Upper lobe of right lung (tissue), 1 donor: ENCODE results near the gene GPC5. TPM values are rescaled to one million over a fixed set of nuclear protein-coding genes. Genes with fewer than 3 reads are reported as not detected.

Experiments used
- ATAC-seq: fragments of 200-7000 bp; cut with Tn5 transposase; one replicate; pipeline ENCODE4 v1.9.1; 2020; ENCODE audit warnings: mild to moderate bottlenecking, moderate library complexity
- DNase-seq: peaks from one replicate; pipeline ENCODE4 v3.0.0-alpha.2; 2020
- H3K27ac ChIP-seq: fragments of 200-600 bp; one replicate; pipeline ENCODE4 v1.8.0; 2022
- H3K27me3 ChIP-seq: fragments of 200-600 bp; one replicate; pipeline ENCODE4 v1.8.0; 2022; ENCODE audit warnings: mild to moderate bottlenecking
- H3K36me3 ChIP-seq: fragments of 200-600 bp; one replicate; pipeline ENCODE4 v1.8.0; 2022
- H3K4me1 ChIP-seq: fragments of 200-600 bp; one replicate; pipeline ENCODE4 v1.8.0; 2022
- H3K4me3 ChIP-seq: fragments of 200-600 bp; one replicate; pipeline ENCODE4 v1.8.0; 2022; ENCODE audit warnings: mild to moderate bottlenecking
- H3K9me3 ChIP-seq: fragments of 200-600 bp; one replicate; pipeline ENCODE4 v1.8.0; 2022
- intact Hi-C: fragments of 100-400 bp; cut with DNase I; formaldehyde crosslinking; loops from one replicate; pipeline ENCODE4 v1.11.0; 2022
- total RNA-seq: library from RNA; stranded (reverse); fragmentation: NEBNext Ultra II Directional; extraction: Animal tissue kit (Norgen Biotek cat#: 25700); gene quantifications from one replicate; pipeline ENCODE4 v1.2.1, GENCODE V29; 2021
- TF ChIP-seq, protein P1 (sequence below): fragments of 200-600 bp; IDR thresholded peaks from one replicate; pipeline ENCODE4 v1.8.0; 2022; ENCODE audit warnings: antibody characterized with exemption
- donor health status: DM: no; HTN: yes; CAD: no; lungs with severe emphysema.

The GPC5 gene
- total RNA-seq, 1 donor from 2014 or later, result 8.1 TPM

DNA sequence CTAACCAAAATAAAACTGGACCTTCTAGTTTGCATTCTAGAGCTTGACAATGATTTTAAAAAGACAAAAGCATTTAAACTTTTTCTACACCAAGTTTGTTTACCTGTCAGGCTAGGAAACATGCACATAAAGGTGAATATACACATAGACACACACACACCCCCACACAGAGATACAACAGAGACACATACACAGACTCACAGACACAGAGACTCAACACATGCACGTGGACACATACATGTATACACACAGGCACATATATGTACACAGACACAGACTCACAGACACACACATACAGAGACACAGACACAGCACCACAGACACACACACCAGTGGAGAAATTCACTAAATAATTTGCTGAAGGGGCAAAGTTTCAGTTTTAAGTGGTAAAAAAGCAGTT is 155.7 kb downstream of the GPC5 start:
- ATAC-seq, result no peak
- Histone ChIP-seq H3K4me1 (no peaks in the 10 kb centered on the region), H3K36me3 (no peaks in the 10 kb centered on the region), H3K4me3 (no peak overlapping the region), H3K27ac (no peak overlapping the region), H3K27me3 (no peaks in the 10 kb centered on the region), H3K9me3 (no peaks in the 10 kb centered on the region)
- TF ChIP-seq, protein P1, sequence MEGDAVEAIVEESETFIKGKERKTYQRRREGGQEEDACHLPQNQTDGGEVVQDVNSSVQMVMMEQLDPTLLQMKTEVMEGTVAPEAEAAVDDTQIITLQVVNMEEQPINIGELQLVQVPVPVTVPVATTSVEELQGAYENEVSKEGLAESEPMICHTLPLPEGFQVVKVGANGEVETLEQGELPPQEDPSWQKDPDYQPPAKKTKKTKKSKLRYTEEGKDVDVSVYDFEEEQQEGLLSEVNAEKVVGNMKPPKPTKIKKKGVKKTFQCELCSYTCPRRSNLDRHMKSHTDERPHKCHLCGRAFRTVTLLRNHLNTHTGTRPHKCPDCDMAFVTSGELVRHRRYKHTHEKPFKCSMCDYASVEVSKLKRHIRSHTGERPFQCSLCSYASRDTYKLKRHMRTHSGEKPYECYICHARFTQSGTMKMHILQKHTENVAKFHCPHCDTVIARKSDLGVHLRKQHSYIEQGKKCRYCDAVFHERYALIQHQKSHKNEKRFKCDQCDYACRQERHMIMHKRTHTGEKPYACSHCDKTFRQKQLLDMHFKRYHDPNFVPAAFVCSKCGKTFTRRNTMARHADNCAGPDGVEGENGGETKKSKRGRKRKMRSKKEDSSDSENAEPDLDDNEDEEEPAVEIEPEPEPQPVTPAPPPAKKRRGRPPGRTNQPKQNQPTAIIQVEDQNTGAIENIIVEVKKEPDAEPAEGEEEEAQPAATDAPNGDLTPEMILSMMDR, result no peak
- intact Hi-C loops, result no loop called here
- no peak for DNase-seq

DNA sequence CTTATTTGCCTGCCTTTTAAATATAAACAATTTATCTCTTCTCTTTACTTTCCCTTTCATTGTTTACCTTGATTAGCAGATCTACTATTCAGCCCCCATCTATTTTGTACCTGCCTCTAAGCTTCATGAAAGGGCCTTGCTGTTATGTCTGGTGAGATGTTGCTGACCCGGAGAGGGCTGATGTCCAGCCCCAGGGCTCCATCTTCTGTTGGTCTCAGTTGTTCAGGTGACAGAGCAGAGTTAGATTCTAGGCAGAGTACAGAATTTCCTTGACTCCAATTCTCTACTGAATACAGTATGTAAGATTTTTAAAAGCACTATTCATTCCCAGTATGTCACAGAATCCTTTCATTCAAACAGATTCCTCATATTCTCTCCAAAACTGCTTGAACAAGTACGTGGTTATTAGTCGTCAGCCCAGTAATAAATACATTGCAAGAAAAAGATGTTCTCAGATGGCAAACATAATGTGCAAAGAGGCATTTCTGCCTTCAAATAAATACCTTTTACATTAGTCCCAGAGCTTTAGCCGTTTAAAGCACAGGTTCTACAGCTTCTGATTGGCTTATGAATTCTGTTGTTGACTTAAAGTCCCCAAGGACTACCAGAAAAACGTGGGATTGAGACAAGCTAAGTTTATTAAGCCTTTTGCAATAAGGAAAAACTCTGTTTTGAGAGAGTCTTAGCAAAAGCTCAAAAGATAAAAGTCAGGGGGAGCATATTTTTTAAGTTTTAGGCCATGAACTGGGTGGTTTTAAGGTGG is 159.1 kb downstream of the GPC5 start:
- H3K4me1 ChIP-seq, result no peaks in the 10 kb centered on the region
- H3K27ac ChIP-seq, result no peak overlapping the region
- no peaks in the 10 kb centered on the region for H3K9me3 ChIP-seq
- TF ChIP-seq, protein P1, result no peak
- intact Hi-C loops, result no loop called here
- ATAC-seq (no peak), DNase-seq (no peak)
- no peaks in the 10 kb centered on the region for H3K27me3 ChIP-seq
- no peaks in the 10 kb centered on the region for H3K36me3 ChIP-seq
- H3K4me3 ChIP-seq, result no peak overlapping the region

DNA sequence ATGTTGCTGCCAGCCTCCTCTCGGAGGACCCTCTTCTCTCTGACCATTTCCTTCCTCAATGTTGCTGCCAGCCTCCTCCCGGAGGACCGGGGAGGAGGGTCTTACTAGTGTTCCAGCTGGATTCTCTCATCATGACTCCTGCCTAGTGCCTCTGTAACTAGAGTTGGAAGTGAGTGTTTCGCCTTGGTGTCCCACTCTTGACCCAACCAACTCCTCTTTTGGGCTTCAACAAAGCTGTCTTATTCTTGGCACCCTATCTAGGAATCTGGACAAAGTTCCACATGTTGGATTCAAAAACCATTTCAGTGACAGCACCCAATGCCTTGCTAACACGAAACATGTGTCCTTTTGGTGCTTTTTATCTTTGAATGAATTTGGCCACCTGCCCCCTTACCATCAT is 165.4 kb downstream of the GPC5 start:
- TF ChIP-seq, protein P1, result no peak
- intact Hi-C loops, result no loop called here
- DNase-seq (no peak), ATAC-seq (no peak)
- Histone ChIP-seq H3K27me3 (no peaks in the 10 kb centered on the region), H3K4me3 (no peak overlapping the region), H3K36me3 (no peaks in the 10 kb centered on the region), H3K4me1 (no peaks in the 10 kb centered on the region), H3K9me3 (no peaks in the 10 kb centered on the region), H3K27ac (no peak overlapping the region)

DNA sequence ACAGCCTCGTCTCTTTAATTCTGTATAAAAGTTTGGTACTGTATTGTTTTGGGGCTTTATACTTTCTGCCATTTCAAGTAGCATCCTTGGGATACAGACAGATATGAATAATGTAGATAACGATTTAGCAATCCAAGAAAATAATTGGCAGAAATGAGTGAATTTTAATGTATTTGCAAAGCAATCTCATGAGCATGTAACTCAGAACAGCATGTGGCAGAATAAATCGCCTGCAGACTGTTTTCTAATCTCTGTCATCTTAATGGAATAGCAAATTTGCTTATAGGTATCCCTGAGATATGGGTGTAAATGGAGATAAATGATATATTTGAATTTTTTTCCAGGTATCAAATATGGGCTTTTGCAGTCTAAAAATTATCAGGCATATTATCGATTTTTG is 166.0 kb downstream of the GPC5 start:
- H3K4me1 ChIP-seq, result no peaks in the 10 kb centered on the region
- H3K4me3 ChIP-seq, result no peak overlapping the region
- TF ChIP-seq, protein P1, result no peak
- no peaks in the 10 kb centered on the region for H3K9me3 ChIP-seq
- H3K36me3 ChIP-seq, result no peaks in the 10 kb centered on the region
- DNase-seq (no peak), ATAC-seq (no peak)
- H3K27ac ChIP-seq, result no peak overlapping the region
- intact Hi-C loops, result no loop called here
- no peaks in the 10 kb centered on the region for H3K27me3 ChIP-seq

DNA sequence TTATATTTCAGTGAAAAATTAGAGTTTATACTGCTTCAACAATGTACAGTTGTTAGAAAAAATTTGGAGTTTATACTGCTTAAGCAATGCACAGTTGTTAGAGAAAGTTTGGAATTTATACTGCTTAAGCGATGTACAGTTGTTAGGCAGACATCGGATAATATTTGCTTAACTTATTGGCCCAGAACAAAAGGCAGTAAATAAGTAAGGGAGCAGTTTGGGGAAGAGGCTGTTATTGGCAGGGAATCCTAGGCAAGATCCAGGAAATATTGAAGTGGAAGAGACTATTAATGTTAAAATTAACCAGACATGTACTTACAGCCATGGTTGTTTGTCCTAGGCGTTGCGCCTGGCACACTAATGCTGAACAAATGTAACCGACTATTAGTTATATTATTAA is 166.9 kb downstream of the GPC5 start:
- DNase-seq (no peak), ATAC-seq (no peak)
- Histone ChIP-seq H3K27ac (no peak overlapping the region), H3K4me3 (no peak overlapping the region), H3K27me3 (no peaks in the 10 kb centered on the region), H3K36me3 (no peaks in the 10 kb centered on the region), H3K4me1 (no peaks in the 10 kb centered on the region), H3K9me3 (no peaks in the 10 kb centered on the region)
- TF ChIP-seq, protein P1, result no peak
- intact Hi-C loops, result no loop called here
